Cardiac fibroblast (primary cell): ENCODE measurements around the gene DARS1.

Experiments used
- DNase-seq, 2 donors: peaks; one replicate each; pipeline versions ENCODE4 v3.0.0 to v3.0.0-alpha.2; 2010; ENCODE audit warnings: low read depth in 2 of 2
- H3K4me3 ChIP-seq, 2 donors: replicated peaks in 1 of 2; 1 replicate in 1 of 2; 2 replicates in 1 of 2; pipeline ENCODE4 v1.5.1; 2011; ENCODE audit warnings: low read depth in 2 of 2, low read length in 2 of 2, mild to moderate bottlenecking in 2 of 2, moderate library complexity in 1 of 2
- CTCF ChIP-seq: IDR thresholded peaks from one replicate; pipeline ENCODE4 v1.5.1; 2011; ENCODE audit warnings: low read depth, mild to moderate bottlenecking, low read length, inconsistent platforms

DARS1 gene

GRCh38 chr2:136016836-136017235 lies 31.4 kb upstream of the DARS1 start:
- H3K4me3 ChIP-seq, result no peak overlapping the region
- DNase-seq, result no peak
- TF ChIP-seq CTCF, result no peak

GRCh38 chr2:136016427-136016826 lies 31.0 kb upstream of the DARS1 start:
- TF ChIP-seq CTCF, result no peak
- H3K4me3 ChIP-seq, result no peak overlapping the region
- DNase-seq, result no peak

- no peak overlapping the region for H3K4me3 ChIP-seq
- DNase-seq, result no peak
- TF ChIP-seq CTCF, result no peak
Observed at GRCh38 chr2:136015699-136016098, 30.3 kb upstream of the DARS1 start.

GRCh38 chr2:136014411-136014810 lies 29.0 kb upstream of the DARS1 start:
- no peak for TF ChIP-seq CTCF
- H3K4me3 ChIP-seq, result no peak overlapping the region
- DNase-seq, result no peak

- DNase-seq, result no peak
- no peak overlapping the region for H3K4me3 ChIP-seq
- no peak for TF ChIP-seq CTCF
Observed at GRCh38 chr2:136013955-136014354, 28.5 kb upstream of the DARS1 start.

- DNase-seq, result no peak
- H3K4me3 ChIP-seq, result no peak overlapping the region
- TF ChIP-seq CTCF, result no peak
Observed at GRCh38 chr2:136013136-136013685, 27.8 kb upstream of the DARS1 start.

GRCh38 chr2:136012315-136012714 lies 26.9 kb upstream of the DARS1 start:
- H3K4me3 ChIP-seq, result no peak overlapping the region
- TF ChIP-seq CTCF, result no peak
- no peak for DNase-seq
